ENCODE measurements around the gene KIF19. TPM values are rescaled to one million over a fixed set of nuclear protein-coding genes. Genes with fewer than 3 reads are reported as not detected.

KIF19 gene
- total RNA-seq, 4 donors from 2014 or later: 2.1 to 31.4 (median 8.6) TPM

GRCh38 chr17:74305865-74306654 lies 20.0 kb upstream of the KIF19 start:
- Histone ChIP-seq H3K27ac (no peak overlapping the region), H3K4me1 (no peaks in the 10 kb centered on the region), H3K4me3 (no peak overlapping the region), H3K9me3 (peaks cover 0 to 5% (median 0%) of the 10 kb centered on the region in 4 donors), H3K36me3 (no peaks in the 10 kb centered on the region), H3K27me3 (no peaks in the 10 kb centered on the region)
- DNase-seq: no peak
- TF ChIP-seq CTCF (IDR thresholded peaks at IDR 0.05): peak in 3 of 6 experiments; percentile 9 to 31 (median 19)
- TF ChIP-seq POLR2A (IDR thresholded peaks at IDR 0.05): no peak

GRCh38 chr17:74307984-74308773 lies 17.8 kb upstream of the KIF19 start:
- Histone ChIP-seq H3K27ac (no peak overlapping the region), H3K9me3 (peaks cover 0 to 5% (median 1%) of the 10 kb centered on the region in 4 donors), H3K4me1 (no peaks in the 10 kb centered on the region), H3K36me3 (no peaks in the 10 kb centered on the region), H3K4me3 (no peak overlapping the region), H3K27me3 (no peaks in the 10 kb centered on the region)
- no peak for DNase-seq
- TF ChIP-seq CTCF (IDR thresholded peaks at IDR 0.05): no peak
- TF ChIP-seq POLR2A (IDR thresholded peaks at IDR 0.05): no peak

- no peak for DNase-seq
- Histone ChIP-seq H3K9me3 (peaks cover 0 to 4% (median 1%) of the 10 kb centered on the region in 4 donors), H3K27ac (no peak overlapping the region), H3K27me3 (no peaks in the 10 kb centered on the region), H3K4me3 (no peak overlapping the region), H3K4me1 (no peaks in the 10 kb centered on the region), H3K36me3 (no peaks in the 10 kb centered on the region)
- TF ChIP-seq POLR2A (IDR thresholded peaks at IDR 0.05): no peak
Observed at GRCh38 chr17:74309902-74310301, 16.1 kb upstream of the KIF19 start.

GRCh38 chr17:74314877-74315276 lies 11.1 kb upstream of the KIF19 start:
- peaks cover 0 to 3% (median 0%) of the 10 kb centered on the region in 4 donors for H3K9me3 ChIP-seq
- no peaks in the 10 kb centered on the region for H3K27me3 ChIP-seq
- no peaks in the 10 kb centered on the region for H3K4me1 ChIP-seq
- no peak for DNase-seq
- no peak for TF ChIP-seq POLR2A (IDR thresholded peaks at IDR 0.05)
- TF ChIP-seq CTCF (IDR thresholded peaks at IDR 0.05): no peak
- no peaks in the 10 kb centered on the region for H3K36me3 ChIP-seq
- H3K27ac ChIP-seq: no peak overlapping the region
- H3K4me3 ChIP-seq: no peak overlapping the region

- no peak overlapping the region for H3K4me3 ChIP-seq
- no peaks in the 10 kb centered on the region for H3K4me1 ChIP-seq
- peaks cover 0 to 3% (median 0%) of the 10 kb centered on the region in 4 donors for H3K9me3 ChIP-seq
- no peaks in the 10 kb centered on the region for H3K36me3 ChIP-seq
- no peak for DNase-seq
- TF ChIP-seq POLR2A (IDR thresholded peaks at IDR 0.05) (no peak), CTCF (IDR thresholded peaks at IDR 0.05) (no peak)
- no peaks in the 10 kb centered on the region for H3K27me3 ChIP-seq
- H3K27ac ChIP-seq: no peak overlapping the region
Observed at GRCh38 chr17:74316220-74316619, 9.8 kb upstream of the KIF19 start.

- no peak overlapping the region for H3K27ac ChIP-seq
- H3K27me3 ChIP-seq: no peaks in the 10 kb centered on the region
- H3K4me1 ChIP-seq: no peaks in the 10 kb centered on the region
- peaks cover 0 to 3% (median 0%) of the 10 kb centered on the region in 4 donors for H3K9me3 ChIP-seq
- TF ChIP-seq CTCF (IDR thresholded peaks at IDR 0.05): no peak
- no peak for TF ChIP-seq POLR2A (IDR thresholded peaks at IDR 0.05)
- no peak overlapping the region for H3K4me3 ChIP-seq
- no peak for DNase-seq
- H3K36me3 ChIP-seq: no peaks in the 10 kb centered on the region
Observed at GRCh38 chr17:74317071-74317470, 9.0 kb upstream of the KIF19 start.
